GM18517 (cell line): ENCODE results near the gene HARS2.
"Not testable (repeated sequence)": the region's sequence is repeated elsewhere in the genome, so short reads cannot be mapped to it uniquely, and the experiment has no call there.

Experiments used
- ATAC-seq: cut with Tn5 transposase; IDR thresholded peaks from one replicate; pipeline ENCODE4 v1.9.1; 2021; ENCODE audit warnings: mild to moderate bottlenecking, moderate library complexity; ENCODE audit not compliant: unreplicated experiment

Gene HARS2

GRCh38 chr5:140690941-140691924 is at the start of gene HARS2, which contains the start of gene HARS1:
Gene HARS2 (plus strand): TSS chr5:140691455. CDS start chr5:140691649, 194 bp downstream.
Gene HARS1 (minus strand): TSS chr5:140691370. CDS start chr5:140691304, 66 bp downstream.
- peak; percentile 93 for ATAC-seq

- ATAC-seq = no peak
Observed at GRCh38 chr5:140641716-140642115, 49.5 kb upstream of the HARS2 start.

GRCh38 chr5:140642718-140643117 is 48.5 kb upstream of the HARS2 start:
- ATAC-seq = no peak

- ATAC-seq = peak; percentile 37
Observed at GRCh38 chr5:140647042-140647419, 44.2 kb upstream of the HARS2 start.

GRCh38 chr5:140658870-140659269 is 32.4 kb upstream of the HARS2 start:
- no peak for ATAC-seq

- not testable (repeated sequence) for ATAC-seq
Observed at GRCh38 chr5:140660371-140660770, 30.9 kb upstream of the HARS2 start.

GRCh38 chr5:140664030-140664358 is 27.3 kb upstream of the HARS2 start:
- ATAC-seq = no peak

- ATAC-seq = peak; percentile 96
Observed at GRCh38 chr5:140664359-140665119, 26.7 kb upstream of the HARS2 start, which contains the start of gene WDR55. Gene WDR55 (plus strand): TSS chr5:140664904. CDS start chr5:140664913, 9 bp downstream.

GRCh38 chr5:140671035-140671434 is 20.2 kb upstream of the HARS2 start:
- ATAC-seq = not testable (repeated sequence)

GRCh38 chr5:140671472-140672125 is 19.7 kb upstream of the HARS2 start:
- ATAC-seq = no peak

GRCh38 chr5:140672455-140673186 is 18.6 kb upstream of the HARS2 start:
- ATAC-seq = no peak

GRCh38 chr5:140673187-140673976 is 17.9 kb upstream of the HARS2 start, which contains the start of gene DND1:
Gene DND1 (minus strand): TSS chr5:140673576. CDS start chr5:140673542, 34 bp downstream.
- no peak for ATAC-seq

GRCh38 chr5:140674211-140674610 is 17.0 kb upstream of the HARS2 start:
- ATAC-seq = no peak

- no peak for ATAC-seq
Observed at GRCh38 chr5:140674629-140675028, 16.6 kb upstream of the HARS2 start.

GRCh38 chr5:140677947-140678346 is 13.3 kb upstream of the HARS2 start:
- ATAC-seq = peak; percentile 61

- no peak for ATAC-seq
Observed at GRCh38 chr5:140678993-140679392, 12.3 kb upstream of the HARS2 start.

GRCh38 chr5:140690376-140690932 is 801 bp upstream of the HARS2 start:
- no peak for ATAC-seq

GRCh38 chr5:140694276-140694675 is 3.0 kb downstream of the HARS2 start:
- ATAC-seq = no peak

GRCh38 chr5:140696891-140697492 is 5.7 kb downstream of the HARS2 start:
- ATAC-seq = no peak
